ENCODE results near the gene ARSA.

The ARSA gene

GRCh38 chr22:50674606-50675552, 46.9 kb upstream of the ARSA start:
- no peak overlapping the region for H3K4me3 ChIP-seq (ENCODE audit: low read depth, low read length)
- TF ChIP-seq CTCF (IDR thresholded peaks at IDR 0.05; ENCODE audit: low read depth, low read length) (no peak), MAX (IDR thresholded peaks at IDR 0.05; ENCODE audit: low read depth, low read length) (no peak), POLR2A (IDR thresholded peaks at IDR 0.05; ENCODE audit: extremely low read depth, insufficient read length) (no peak), MYC (IDR thresholded peaks at IDR 0.05; ENCODE audit: low read depth, low read length) (no peak)
- no peak for DNase-seq (ENCODE audit: low read depth)

- H3K4me3 ChIP-seq (ENCODE audit: low read depth, low read length): no peak overlapping the region
- TF ChIP-seq MAX (IDR thresholded peaks at IDR 0.05; ENCODE audit: low read depth, low read length) (no peak), CTCF (IDR thresholded peaks at IDR 0.05; ENCODE audit: low read depth, low read length) (no peak), POLR2A (IDR thresholded peaks at IDR 0.05; ENCODE audit: extremely low read depth, insufficient read length) (no peak), MYC (IDR thresholded peaks at IDR 0.05; ENCODE audit: low read depth, low read length) (no peak)
- DNase-seq (ENCODE audit: low read depth): no peak
Measured at GRCh38 chr22:50674130-50674500, 46.2 kb upstream of the ARSA start.

- DNase-seq (ENCODE audit: low read depth): no peak
- TF ChIP-seq MYC (IDR thresholded peaks at IDR 0.05; ENCODE audit: low read depth, low read length) (no peak), MAX (IDR thresholded peaks at IDR 0.05; ENCODE audit: low read depth, low read length) (no peak), POLR2A (IDR thresholded peaks at IDR 0.05; ENCODE audit: extremely low read depth, insufficient read length) (no peak), CTCF (IDR thresholded peaks at IDR 0.05; ENCODE audit: low read depth, low read length) (no peak)
- no peak overlapping the region for H3K4me3 ChIP-seq (ENCODE audit: low read depth, low read length)
Measured at GRCh38 chr22:50673231-50674129, 45.5 kb upstream of the ARSA start.

- no peak within 1 kb of the TSS for H3K4me3 ChIP-seq (ENCODE audit: low read depth, low read length)
- no peak for DNase-seq (ENCODE audit: low read depth)
- no peak for TF ChIP-seq MAX (IDR thresholded peaks at IDR 0.05; ENCODE audit: low read depth, low read length)
- TF ChIP-seq CTCF (IDR thresholded peaks at IDR 0.05; ENCODE audit: low read depth, low read length): no peak
- no peak for TF ChIP-seq POLR2A (IDR thresholded peaks at IDR 0.05; ENCODE audit: extremely low read depth, insufficient read length)
- no peak for TF ChIP-seq MYC (IDR thresholded peaks at IDR 0.05; ENCODE audit: low read depth, low read length)
Measured at GRCh38 chr22:50672471-50673230, 44.7 kb upstream of the ARSA start, which contains the start of gene SHANK3. Gene SHANK3, plus strand, starts transcription at chr22:50672823.

- TF ChIP-seq POLR2A (IDR thresholded peaks at IDR 0.05; ENCODE audit: extremely low read depth, insufficient read length) (no peak), MYC (IDR thresholded peaks at IDR 0.05; ENCODE audit: low read depth, low read length) (no peak)
- no peak overlapping the region for H3K4me3 ChIP-seq (ENCODE audit: low read depth, low read length)
- DNase-seq (ENCODE audit: low read depth): no peak
Measured at GRCh38 chr22:50672041-50672440, 44.1 kb upstream of the ARSA start.
